Common myeloid progenitor, CD34-positive (primary cell): Measurements from ENCODE around the gene GPR179.

Source experiments
- CTCF ChIA-PET: fragments of 350-600 bp; sonication (Branson Sonifier 250); formaldehyde crosslinking; loops from one replicate; lab custom pipeline; 2021; ENCODE audit warnings: antibody characterized with exemption; lab: Charles Lee
- POLR2A ChIA-PET: fragments of 350-600 bp; sonication (Branson Sonifier 250); formaldehyde crosslinking; loops from one replicate; lab custom pipeline; 2021; ENCODE audit warnings: antibody characterized with exemption; lab: Charles Lee
- DNase-seq, 3 donors: peaks; one replicate each; pipeline versions ENCODE4 v3.0.0 to v3.0.0-alpha.2; 2013
- H3K27ac ChIP-seq, 2 experiments: 1 replicate in 1 of 2; 2 replicates in 1 of 2; pipeline ENCODE4 v1.7.0; 2013; ENCODE audit warnings: inconsistent platforms in 2 of 2, low read length in 2 of 2, mild to moderate bottlenecking in 2 of 2, low read depth in 1 of 2, moderate library complexity in 1 of 2; ENCODE audit not compliant: severe bottlenecking in 2 of 2, insufficient read depth in 1 of 2, poor library complexity in 1 of 2
- H3K27me3 ChIP-seq, 5 experiments: replicated peaks in 2 of 5; 1 replicate in 3 of 5; 2 replicates in 2 of 5; pipeline versions ENCODE4 v1.6.1 to v1.7.0; 2013; ENCODE audit warnings: low read length in 4 of 5, mild to moderate bottlenecking in 2 of 5, moderate library complexity in 2 of 5, inconsistent platforms in 1 of 5; ENCODE audit not compliant: insufficient read depth in 5 of 5, control insufficient read depth in 4 of 5
- H3K36me3 ChIP-seq, 4 experiments: 1 replicate in 2 of 4; 2 replicates in 2 of 4; pipeline versions ENCODE4 v1.6.1 to v1.7.0; 2013; ENCODE audit warnings: low read length in 3 of 4, control low read depth in 1 of 4, mild to moderate bottlenecking in 1 of 4; ENCODE audit not compliant: control insufficient read depth in 4 of 4, insufficient read depth in 4 of 4
- H3K4me1 ChIP-seq, 4 experiments: 1 replicate in 3 of 4; 2 replicates in 1 of 4; pipeline versions ENCODE4 v1.6.1 to v1.7.1; 2013; ENCODE audit warnings: low read length in 3 of 4, mild to moderate bottlenecking in 3 of 4, control low read depth in 1 of 4, inconsistent platforms in 1 of 4, moderate library complexity in 1 of 4; ENCODE audit not compliant: control insufficient read depth in 4 of 4, insufficient read depth in 4 of 4; ENCODE audit errors: control extremely low read depth in 1 of 4
- H3K4me3 ChIP-seq, 7 experiments: 1 replicate in 4 of 7; 2 replicates in 3 of 7; pipeline versions ENCODE4 v1.5.1 to v1.7.0; 2013; ENCODE audit warnings: mild to moderate bottlenecking in 7 of 7, low read length in 6 of 7, moderate library complexity in 6 of 7, inconsistent platforms in 2 of 7, low read depth in 2 of 7, control low read depth in 1 of 7; ENCODE audit not compliant: insufficient read depth in 4 of 7, control insufficient read depth in 1 of 7; ENCODE audit errors: extremely low read depth in 1 of 7
- H3K9me3 ChIP-seq, 5 experiments: 1 replicate in 4 of 5; 2 replicates in 1 of 5; pipeline versions ENCODE4 v1.6.1 to v1.7.1; 2013; ENCODE audit warnings: low read length in 4 of 5, mild to moderate bottlenecking in 2 of 5, inconsistent platforms in 1 of 5, low read depth in 1 of 5, moderate library complexity in 1 of 5; ENCODE audit not compliant: control insufficient read depth in 4 of 5, insufficient read depth in 2 of 5; ENCODE audit errors: control extremely low read depth in 1 of 5
- WGBS: methylation state at CpG from one replicate; pipeline ENCODE4 v1.1.5; 2013; ENCODE audit not compliant: insufficient coverage; 5-methylcytosine and 5-hydroxymethylcytosine counted together

GPR179 gene

GRCh38 chr17:38334480-38335364 lies 9.0 kb downstream of the GPR179 start:
- 94% methylated on average over 26 of the region's 30 CpGs for WGBS
- no peak for DNase-seq
- ChIA-PET POLR2A (no interaction called here), CTCF (interaction anchor here (1.0 to 4.1 kb wide), 5 partner anchors 8 to 52 kb away, joined by 3 to 30 read pairs (median 3); partner anchors contain the start of gene GPR179)
- Histone ChIP-seq H3K4me1 (no peaks in the 10 kb centered on the region), H3K27ac (no peak overlapping the region), H3K36me3 (no peaks in the 10 kb centered on the region), H3K9me3 (no peaks in the 10 kb centered on the region), H3K4me3 (no peak overlapping the region), H3K27me3 (no peaks in the 10 kb centered on the region)

GRCh38 chr17:38333635-38334295 lies 10.0 kb downstream of the GPR179 start:
- H3K9me3 ChIP-seq: no peaks in the 10 kb centered on the region
- CTCF ChIA-PET: interaction anchor here (0.7 to 4.1 kb wide), 7 partner anchors 8 to 116 kb away, joined by 3 to 30 read pairs (median 5); partner anchors contain the start of gene GPR179
- no peaks in the 10 kb centered on the region for H3K36me3 ChIP-seq
- no peak overlapping the region for H3K4me3 ChIP-seq
- POLR2A ChIA-PET: no interaction called here
- WGBS: 81% methylated on average over 8 of the region's 12 CpGs
- no peak overlapping the region for H3K27ac ChIP-seq
- H3K27me3 ChIP-seq: no peaks in the 10 kb centered on the region
- peak in 2 of 3 donors; percentile 36 to 53 for DNase-seq
- no peaks in the 10 kb centered on the region for H3K4me1 ChIP-seq

GRCh38 chr17:38332735-38333134 lies 11.0 kb downstream of the GPR179 start:
- 92% methylated on average over 7 of the region's 7 CpGs for WGBS
- no peak for DNase-seq
- H3K4me1 ChIP-seq: peaks cover 0 to 2% (median 0%) of the 10 kb centered on the region in 4 experiments
- POLR2A ChIA-PET: no interaction called here
- H3K27me3 ChIP-seq: no peaks in the 10 kb centered on the region
- CTCF ChIA-PET: interaction anchor here (0.7 to 4.1 kb wide), 6 partner anchors 7 to 117 kb away, joined by 3 to 30 read pairs (median 6); partner anchors contain the start of gene GPR179
- H3K27ac ChIP-seq: no peak overlapping the region
- no peaks in the 10 kb centered on the region for H3K36me3 ChIP-seq
- no peak overlapping the region for H3K4me3 ChIP-seq
- no peaks in the 10 kb centered on the region for H3K9me3 ChIP-seq

- ChIA-PET POLR2A (no interaction called here), CTCF (interaction anchor here (1.5 to 4.1 kb wide), 3 partner anchors 12 to 82 kb away, joined by 4 to 30 read pairs (median 13); partner anchors contain the start of gene GPR179)
- no peak for DNase-seq
- Histone ChIP-seq H3K27ac (no peak overlapping the region), H3K4me3 (no peak overlapping the region), H3K4me1 (peaks cover 0 to 18% (median 14%) of the 10 kb centered on the region in 4 experiments), H3K9me3 (no peaks in the 10 kb centered on the region), H3K27me3 (no peaks in the 10 kb centered on the region), H3K36me3 (no peaks in the 10 kb centered on the region)
- 96% methylated on average over 23 of the region's 23 CpGs for WGBS
Measured at GRCh38 chr17:38330941-38331411, 12.8 kb downstream of the GPR179 start.

GRCh38 chr17:38329808-38330730 lies 13.7 kb downstream of the GPR179 start:
- H3K27me3 ChIP-seq: no peaks in the 10 kb centered on the region
- no peak overlapping the region for H3K4me3 ChIP-seq
- no peaks in the 10 kb centered on the region for H3K9me3 ChIP-seq
- H3K36me3 ChIP-seq: no peaks in the 10 kb centered on the region
- no peak overlapping the region for H3K27ac ChIP-seq
- CTCF ChIA-PET: interaction anchor here (1.5 kb wide), 2 partner anchors 19 kb away, joined by 4 to 5 read pairs; no protein-coding TSS in a partner anchor
- 97% methylated on average over 23 of the region's 25 CpGs for WGBS
- POLR2A ChIA-PET: no interaction called here
- no peak for DNase-seq
- peaks cover 0 to 26% (median 20%) of the 10 kb centered on the region in 4 experiments for H3K4me1 ChIP-seq

- H3K9me3 ChIP-seq: no peaks in the 10 kb centered on the region
- H3K27ac ChIP-seq: no peak overlapping the region
- WGBS: 97% methylated on average over 7 of the region's 7 CpGs
- H3K36me3 ChIP-seq: no peaks in the 10 kb centered on the region
- H3K27me3 ChIP-seq: no peaks in the 10 kb centered on the region
- H3K4me1 ChIP-seq: peaks cover 0 to 30% (median 24%) of the 10 kb centered on the region in 4 experiments
- H3K4me3 ChIP-seq: no peak overlapping the region
- ChIA-PET CTCF (interaction anchor here (1.5 kb wide), 1 partner anchor 20 kb away, joined by 5 read pairs; no protein-coding TSS in a partner anchor), POLR2A (no interaction called here)
- DNase-seq: no peak
Measured at GRCh38 chr17:38329284-38329683, 14.5 kb downstream of the GPR179 start.
